Measurements from ENCODE around the gene SRC.

DNA sequence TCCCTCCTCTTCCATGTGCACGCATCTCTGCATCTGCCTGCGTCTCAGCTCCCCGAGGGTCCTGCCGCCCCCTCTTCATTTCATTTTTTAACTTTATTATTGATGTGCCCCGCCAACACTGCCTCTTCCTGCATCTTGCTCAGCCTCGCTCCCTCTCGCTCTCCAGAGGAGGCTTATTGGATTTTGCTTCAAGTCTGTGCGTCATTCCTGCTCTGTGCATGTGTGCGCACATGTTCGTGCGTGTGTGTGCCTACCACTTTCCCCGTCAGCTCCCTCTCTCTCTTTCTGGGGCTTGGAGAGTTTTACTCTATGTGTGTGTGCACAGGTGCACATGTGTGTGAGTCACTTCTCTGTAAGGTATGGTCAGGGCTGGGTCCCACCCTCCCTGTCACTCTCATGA lies 103.3 kb downstream of the SRC start:
- TF ChIP-seq EZH2 (IDR thresholded peaks at IDR 0.05), result no peak
- no peak for TF ChIP-seq POLR2AphosphoS5 (IDR thresholded peaks at IDR 0.05; ENCODE audit: borderline replicate concordance, low read depth, low read length)
